ENCODE measurements around the gene TNKS1BP1. TPM values are rescaled to one million over a fixed set of nuclear protein-coding genes. Genes with fewer than 3 reads are reported as not detected.

Gene TNKS1BP1
- total and polyA plus RNA-seq, 7 donors = 26.4 to 133 (median 43.8) TPM

- Histone ChIP-seq H3K27me3 (no peaks in the 10 kb centered on the region), H3K4me3 (no peak overlapping the region), H3K36me3 (no peaks in the 10 kb centered on the region), H3K27ac (no peak overlapping the region), H3K9me3 (no peaks in the 10 kb centered on the region), H3K4me1 (no peaks in the 10 kb centered on the region)
- DNase-seq = no peak
- intact Hi-C loops (cut with DNase I) = no loop called here
- WGBS, 2 donors = 31 to 65% methylated on average over 1 of the region's 1 CpG
- TF ChIP-seq EP300 (IDR thresholded peaks at IDR 0.05) (no peak), POLR2AphosphoS5 (IDR thresholded peaks at IDR 0.05) (no peak), CTCF (IDR thresholded peaks at IDR 0.05) (no peak), POLR2A (IDR thresholded peaks at IDR 0.05) (no peak)
These were observed 69.1 kb downstream of the TNKS1BP1 start for GRCh38 chr11:57255618-57256017.

GRCh38 chr11:57254631-57255030 is 70.1 kb downstream of the TNKS1BP1 start:
- Histone ChIP-seq H3K9me3 (no peaks in the 10 kb centered on the region), H3K27ac (no peak overlapping the region), H3K27me3 (no peaks in the 10 kb centered on the region), H3K36me3 (no peaks in the 10 kb centered on the region), H3K4me1 (no peaks in the 10 kb centered on the region), H3K4me3 (no peak overlapping the region)
- intact Hi-C loops (cut with DNase I) = no loop called here
- no peak for DNase-seq
- TF ChIP-seq CTCF (IDR thresholded peaks at IDR 0.05) (no peak), EP300 (IDR thresholded peaks at IDR 0.05) (no peak)

- no peak overlapping the region for H3K27ac ChIP-seq
- H3K9me3 ChIP-seq = no peaks in the 10 kb centered on the region
- TF ChIP-seq CTCF (IDR thresholded peaks at IDR 0.05) (no peak), POLR2AphosphoS5 (IDR thresholded peaks at IDR 0.05) (no peak), EP300 (IDR thresholded peaks at IDR 0.05) (no peak), POLR2A (IDR thresholded peaks at IDR 0.05) (no peak)
- H3K4me1 ChIP-seq = peaks cover 0 to 8% (median 4%) of the 10 kb centered on the region in 4 donors
- no peaks in the 10 kb centered on the region for H3K27me3 ChIP-seq
- WGBS, 2 donors = 61 to 66% methylated on average over 5 of the region's 5 CpGs
- H3K36me3 ChIP-seq = no peaks in the 10 kb centered on the region
- no peak overlapping the region for H3K4me3 ChIP-seq
- intact Hi-C loops (cut with DNase I) = loop anchor here (2.0 kb wide), 1 partner anchor 411 kb away; no protein-coding TSS in a partner anchor
- DNase-seq = no peak
These were observed 73.2 kb downstream of the TNKS1BP1 start for GRCh38 chr11:57251491-57252104.

GRCh38 chr11:57251037-57251436 is 73.7 kb downstream of the TNKS1BP1 start:
- Histone ChIP-seq H3K4me1 (peaks cover 0 to 8% (median 4%) of the 10 kb centered on the region in 4 donors), H3K27ac (no peak overlapping the region), H3K27me3 (no peaks in the 10 kb centered on the region), H3K9me3 (no peaks in the 10 kb centered on the region), H3K4me3 (no peak overlapping the region), H3K36me3 (no peaks in the 10 kb centered on the region)
- WGBS, 2 donors = 92 to 95% methylated on average over 2 of the region's 2 CpGs
- intact Hi-C loops (cut with DNase I) = loop anchor here (2.0 kb wide), 1 partner anchor 410 kb away; no protein-coding TSS in a partner anchor
- TF ChIP-seq POLR2AphosphoS5 (IDR thresholded peaks at IDR 0.05) (no peak), EP300 (IDR thresholded peaks at IDR 0.05) (no peak), CTCF (IDR thresholded peaks at IDR 0.05) (no peak), POLR2A (IDR thresholded peaks at IDR 0.05) (no peak)
- no peak for DNase-seq

Other genes with a start within 250 kb of the TNKS1BP1 start
- 1 to 10 TPM in 1 of 4 donors, under 1 TPM in 3; 0.66 to 1.4 (median 0.89) TPM for gene LRRC55, start 143.0 kb downstream of the TNKS1BP1 start, total RNA-seq
- gene LRRC55, start 143.0 kb downstream of the TNKS1BP1 start, polyA plus RNA-seq = under 1 TPM in 1 of 3 donors, not detected in 2; 0.63 TPM
- gene APLNR, start 87.7 kb downstream of the TNKS1BP1 start, total RNA-seq = 1 to 10 TPM in 1 of 4 donors, under 1 TPM in 3; 0.54 to 1.8 (median 0.77) TPM
- gene APLNR, start 87.7 kb downstream of the TNKS1BP1 start, polyA plus RNA-seq = 1 to 10 TPM in 1 of 3 donors, under 1 TPM in 2; under 0.01 to 2.6 (median 0.46) TPM
- 10 to 100 TPM; 51.4 to 61.1 (median 56.5) TPM for gene SSRP1, start 10.9 kb upstream of the TNKS1BP1 start, total RNA-seq
- gene SSRP1, start 10.9 kb upstream of the TNKS1BP1 start, polyA plus RNA-seq = 10 to 100 TPM; 30.5 to 91.3 (median 39.6) TPM
- gene P2RX3, start 13.4 kb upstream of the TNKS1BP1 start, total RNA-seq = under 1 TPM in 1 of 4 donors, not detected in 3; 0.36 TPM
- under 1 TPM in 1 of 3 donors, not detected in 2; 0.07 TPM for gene P2RX3, start 13.4 kb upstream of the TNKS1BP1 start, polyA plus RNA-seq
- not detected for gene PRG3, start 56.2 kb upstream of the TNKS1BP1 start, total RNA-seq
- not detected for gene PRG3, start 56.2 kb upstream of the TNKS1BP1 start, polyA plus RNA-seq
- gene PRG2, start 65.7 kb upstream of the TNKS1BP1 start, total RNA-seq = not detected
- not detected for gene PRG2, start 65.7 kb upstream of the TNKS1BP1 start, polyA plus RNA-seq
- gene SLC43A3, start 102.2 kb upstream of the TNKS1BP1 start, total RNA-seq = 10 to 100 TPM; 25.2 to 43.9 (median 31.9) TPM
- gene SLC43A3, start 102.2 kb upstream of the TNKS1BP1 start, polyA plus RNA-seq = 10 to 100 TPM; 11.3 to 16.9 (median 12.6) TPM
- under 1 TPM in 2 of 4 donors, not detected in 2; 0.41 to 0.66 TPM for gene RTN4RL2, start 135.6 kb upstream of the TNKS1BP1 start, total RNA-seq
- under 1 TPM in 2 of 3 donors, not detected in 1; 0.60 to 0.63 TPM for gene RTN4RL2, start 135.6 kb upstream of the TNKS1BP1 start, polyA plus RNA-seq
- 10 to 100 TPM; 19.1 to 32.4 (median 27.4) TPM for gene SLC43A1, start 190.8 kb upstream of the TNKS1BP1 start, total RNA-seq
- 10 to 100 TPM in 1 of 3 donors, 1 to 10 TPM in 1, under 1 TPM in 1; 0.92 to 14.3 (median 5.4) TPM for gene SLC43A1, start 190.8 kb upstream of the TNKS1BP1 start, polyA plus RNA-seq
- 10 to 100 TPM; 22.4 to 59.7 (median 33.0) TPM for gene TIMM10, start 205.8 kb upstream of the TNKS1BP1 start, total RNA-seq
- 10 to 100 TPM; 48.0 to 62.9 (median 52.7) TPM for gene TIMM10, start 205.8 kb upstream of the TNKS1BP1 start, polyA plus RNA-seq
- gene SMTNL1, start 212.6 kb upstream of the TNKS1BP1 start, total RNA-seq = not detected
- gene SMTNL1, start 212.6 kb upstream of the TNKS1BP1 start, polyA plus RNA-seq = not detected
- gene UBE2L6, start 242.7 kb upstream of the TNKS1BP1 start, total RNA-seq = 10 to 100 TPM; 26.5 to 37.8 (median 32.5) TPM
- 100 to 1,000 TPM in 1 of 3 donors, 10 to 100 TPM in 2; 42.6 to 106 (median 62.9) TPM for gene UBE2L6, start 242.7 kb upstream of the TNKS1BP1 start, polyA plus RNA-seq